IMR-90 (cell line): ENCODE results near the gene ABCD1. TPM values are rescaled to one million over a fixed set of nuclear protein-coding genes. Genes with fewer than 3 reads are reported as not detected.

Experiments
- ATAC-seq: fragments of 200-7000 bp; cut with Tn5 transposase; 2 replicates; pipeline ENCODE4 v1.9.1; 2020; ENCODE audit warnings: low read depth, mild to moderate bottlenecking, moderate library complexity
- BruUV-seq: library from RNA; stranded (reverse); fragments of 400-500 nt; replicated peaks from 2 replicates; lab custom pipeline; 2021; lab: Mats Ljungman, UMichigan
- CTCF ChIA-PET: fragments of 300-600 bp; formaldehyde crosslinking; extraction: SDS; loops from one replicate; lab custom pipeline; 2021; ENCODE audit warnings: antibody characterized with exemption; lab: Yijun Ruan, JAX
- POLR2A ChIA-PET: fragments of 300-600 bp; sonication (Branson Sonifier 250); formaldehyde crosslinking; loops from one replicate; lab custom pipeline; 2022; ENCODE audit warnings: antibody characterized with exemption; ENCODE audit not compliant: unreplicated experiment; lab: Charles Lee
- DNase-seq: peaks from one replicate; pipeline ENCODE4 v3.0.0; 2013
- H2AFZ ChIP-seq: replicated peaks from 2 replicates; pipeline ENCODE3; 2013; ENCODE audit warnings: low read length, mild to moderate bottlenecking; ENCODE audit not compliant: poor library complexity
- H2AK5ac ChIP-seq: 2 replicates; pipeline ENCODE4 v1.6.1; 2013; ENCODE audit warnings: low read depth, low read length, inconsistent platforms
- H2AK9ac ChIP-seq: replicated peaks from 2 replicates; pipeline ENCODE3; 2013; ENCODE audit warnings: mild to moderate bottlenecking, low read depth, low read length, moderate library complexity; ENCODE audit not compliant: poor library complexity
- H2BK120ac ChIP-seq: 2 replicates; pipeline ENCODE4 v1.6.1; 2013; ENCODE audit warnings: low read depth, low read length, inconsistent platforms
- H2BK15ac ChIP-seq: 3 replicates; pipeline ENCODE4 v1.6.1; 2013; ENCODE audit warnings: low read depth, low read length, inconsistent platforms
- H2BK20ac ChIP-seq: 2 replicates; pipeline ENCODE4 v1.6.1; 2013; ENCODE audit warnings: low read depth, mild to moderate bottlenecking, inconsistent platforms, low read length, moderate library complexity
- H2BK5ac ChIP-seq: 2 replicates; pipeline ENCODE4 v1.6.1; 2013; ENCODE audit warnings: mild to moderate bottlenecking, low read depth, low read length, inconsistent platforms; ENCODE audit not compliant: poor library complexity, severe bottlenecking
- H3K14ac ChIP-seq: replicated peaks from 2 replicates; pipeline ENCODE4 v1.6.1; 2013; ENCODE audit warnings: low read depth, low read length, inconsistent platforms
- H3K18ac ChIP-seq: 2 replicates; pipeline ENCODE4 v1.6.1; 2013; ENCODE audit warnings: low read depth, low read length, control low read depth
- H3K23ac ChIP-seq: 2 replicates; pipeline ENCODE4 v1.6.1; 2013; ENCODE audit warnings: low read depth, low read length, inconsistent platforms
- H3K27ac ChIP-seq: 2 replicates; pipeline ENCODE4 v1.5.1; 2013; ENCODE audit warnings: mild to moderate bottlenecking, control low read depth, low read length; ENCODE audit not compliant: insufficient read depth
- H3K27me3 ChIP-seq: 2 replicates; pipeline ENCODE4 v1.6.1; 2013; ENCODE audit warnings: low read length; ENCODE audit not compliant: control insufficient read depth, insufficient read depth
- H3K36me3 ChIP-seq: 2 replicates; pipeline ENCODE4 v1.6.1; 2013; ENCODE audit warnings: low read length, mixed read lengths; ENCODE audit not compliant: control insufficient read depth, insufficient read depth
- H3K4ac ChIP-seq: 2 replicates; pipeline ENCODE4 v1.6.1; 2013; ENCODE audit warnings: low read depth, low read length, inconsistent platforms
- H3K4me1 ChIP-seq: 2 replicates; pipeline ENCODE4 v1.6.1; 2013; ENCODE audit warnings: low read length, mixed read lengths; ENCODE audit not compliant: control insufficient read depth, insufficient read depth
- H3K4me2 ChIP-seq: 2 replicates; pipeline ENCODE4 v1.6.1; 2013; ENCODE audit warnings: low read depth, mild to moderate bottlenecking, control low read depth, low read length, moderate library complexity
- H3K4me3 ChIP-seq: 2 replicates; pipeline ENCODE4 v1.5.1; 2013; ENCODE audit warnings: low read depth, mild to moderate bottlenecking, control low read depth, low read length, moderate library complexity; ENCODE audit not compliant: insufficient read depth
- H3K56ac ChIP-seq: 2 replicates; pipeline ENCODE4 v1.6.1; 2013; ENCODE audit warnings: low read length, inconsistent platforms; ENCODE audit not compliant: insufficient read depth; ENCODE audit errors: extremely low read depth
- H3K79me1 ChIP-seq, 2 experiments: 2 replicates each; pipeline ENCODE4 v1.6.1; 2013; ENCODE audit warnings: low read length in 2 of 2, inconsistent platforms in 1 of 2, low read depth in 1 of 2
- H3K9ac ChIP-seq: 2 replicates; pipeline ENCODE4 v1.6.1; 2013; ENCODE audit warnings: low read depth, low read length, control low read depth
- H3K9me1 ChIP-seq: 2 replicates; pipeline ENCODE4 v1.6.1; 2013; ENCODE audit warnings: low read length, inconsistent platforms; ENCODE audit not compliant: insufficient read depth
- H3K9me3 ChIP-seq: 2 replicates; pipeline ENCODE4 v1.6.1; 2013; ENCODE audit warnings: low read length; ENCODE audit not compliant: control insufficient read depth, insufficient read depth
- H4K20me1 ChIP-seq: 2 replicates; pipeline ENCODE4 v1.6.1; 2013; ENCODE audit warnings: low read length, inconsistent platforms; ENCODE audit not compliant: insufficient read depth
- H4K5ac ChIP-seq: 2 replicates; pipeline ENCODE4 v1.6.1; 2013; ENCODE audit warnings: mild to moderate bottlenecking, low read depth, low read length, control low read depth
- H4K8ac ChIP-seq, 2 experiments: 2 replicates each; pipeline ENCODE4 v1.6.1; 2013; ENCODE audit warnings: low read depth in 2 of 2, low read length in 2 of 2, control low read depth in 1 of 2, inconsistent platforms in 1 of 2
- H4K91ac ChIP-seq: 2 replicates; pipeline ENCODE4 v1.6.1; 2013; ENCODE audit warnings: low read depth, low read length, inconsistent platforms; ENCODE audit not compliant: insufficient read depth
- BHLHE40 ChIP-seq: fragments of 150-350 bp; IDR thresholded peaks from 2 replicates; pipeline ENCODE4 v1.6.1; 2016; ENCODE audit warnings: mild to moderate bottlenecking, low read depth, low read length
- CEBPB ChIP-seq: IDR thresholded peaks from 2 replicates; pipeline ENCODE4 v1.6.1; 2012; ENCODE audit warnings: low read depth, low read length, improper control_type of control experiment
- CHD1 ChIP-seq: IDR thresholded peaks from 2 replicates; pipeline ENCODE4 v1.6.1; 2012; ENCODE audit warnings: low read depth, low read length, improper control_type of control experiment
- CTCF ChIP-seq: conservative IDR thresholded peaks from 2 replicates; pipeline ENCODE4 v1.5.1; 2012; ENCODE audit warnings: mild to moderate bottlenecking, low read depth, low read length, improper control_type of control experiment
- FOS ChIP-seq: fragments of 150-350 bp; IDR thresholded peaks from 2 replicates; pipeline ENCODE4 v1.6.1; 2016; ENCODE audit warnings: low read depth, low read length
- MAFK ChIP-seq: IDR thresholded peaks from 2 replicates; pipeline ENCODE4 v1.6.1; 2012; ENCODE audit warnings: low read depth, low read length, improper control_type of control experiment
- MAZ ChIP-seq: IDR thresholded peaks from 2 replicates; pipeline ENCODE4 v1.6.1; 2012; ENCODE audit warnings: low read depth, mild to moderate bottlenecking, low read length, improper control_type of control experiment, moderate library complexity, borderline replicate concordance
- MXI1 ChIP-seq: IDR thresholded peaks from 2 replicates; pipeline ENCODE4 v1.6.1; 2012; ENCODE audit warnings: low read depth, mild to moderate bottlenecking, low read length, moderate library complexity, borderline replicate concordance
- NFE2L2 ChIP-seq: fragments of 150-350 bp; IDR thresholded peaks from 2 replicates; pipeline ENCODE4 v1.6.1; 2016; ENCODE audit warnings: low read depth, mild to moderate bottlenecking, low read length
- POLR2A ChIP-seq: IDR thresholded peaks from 2 replicates; pipeline ENCODE4 v1.6.1; 2012; ENCODE audit warnings: mild to moderate bottlenecking, low read depth, low read length
- RAD21 ChIP-seq: IDR thresholded peaks from 2 replicates; pipeline ENCODE4 v1.6.1; 2012; ENCODE audit warnings: low read length, improper control_type of control experiment
- RCOR1 ChIP-seq: IDR thresholded peaks from 2 replicates; pipeline ENCODE4 v1.6.1; 2012; ENCODE audit warnings: mild to moderate bottlenecking, low read length, improper control_type of control experiment; ENCODE audit not compliant: insufficient replicate concordance
- RFX5 ChIP-seq: IDR thresholded peaks from 2 replicates; pipeline ENCODE4 v1.8.0; 2012; ENCODE audit warnings: low read depth, mild to moderate bottlenecking, low read length, moderate library complexity
- SMC3 ChIP-seq: fragments of 150-350 bp; IDR thresholded peaks from 2 replicates; pipeline ENCODE4 v1.6.1; 2016; ENCODE audit warnings: low read depth, mild to moderate bottlenecking, antibody characterized with exemption, low read length, moderate library complexity
- WGBS, 2 experiments: methylation state at CpG; one replicate each; pipeline versions ENCODE4 v1.1.5 to v1.1.7; 2013; ENCODE audit warnings: missing lambda C conversion rate in 2 of 2; ENCODE audit not compliant: insufficient read length in 1 of 2; ENCODE audit errors: extremely low coverage in 2 of 2; 5-methylcytosine and 5-hydroxymethylcytosine counted together
- dilution Hi-C: fragments of 300-500 bp; cut with HindIII; formaldehyde crosslinking; loops from one replicate; pipeline ENCODE4 v1.14.3; 2018; ENCODE audit warnings: low sequenced_read_pairs; ENCODE audit not compliant: unreplicated experiment
- in situ Hi-C: fragments of 300-500 bp; cut with MboI; formaldehyde crosslinking; loops from 3 replicates; pipeline ENCODE4 v1.14.3; 2019; ENCODE audit warnings: low sequenced_read_pairs, inconsistent platforms, mixed read lengths
- intact Hi-C: fragments of 100-400 bp; cut with micrococcal nuclease; formaldehyde crosslinking; loops from 2 replicates; pipeline ENCODE4 v1.10.0; 2022
- polyA plus RNA-seq, 3 experiments: library from polyadenylated mRNA; depleted of rRNA; stranded (reverse); fragments of >200 nt; gene quantifications; 2 replicates each; pipeline ENCODE4 v1.2.3, GENCODE V29; 2012; ENCODE audit warnings: low replicate concordance in 1 of 3
- total RNA-seq: library from RNA; depleted of rRNA; stranded (reverse); fragments of >200 nt; gene quantifications from 2 replicates; pipeline ENCODE4 v1.2.3, GENCODE V29; 2012
- TF ChIP-seq, protein P1 (sequence below): fragments of 150-350 bp; IDR thresholded peaks from 2 replicates; pipeline ENCODE4 v1.6.1; 2017; ENCODE audit warnings: mild to moderate bottlenecking, antibody characterized with exemption, low read length, low read depth
- TF ChIP-seq, protein P2 (sequence below): fragments of 150-350 bp; IDR thresholded peaks from 2 replicates; pipeline ENCODE4 v1.6.1; 2016; ENCODE audit warnings: low read depth, mild to moderate bottlenecking, low read length, moderate library complexity, borderline replicate concordance

The ABCD1 gene
- total and polyA plus RNA-seq, 2 of the 4 experiments (the other 2 are of a cell fraction), result 4.3 to 7.0 TPM

- CTCF ChIA-PET, result no interaction called here
- no peak overlapping the region for H3K18ac ChIP-seq
- intact Hi-C loops (no loop called here), in situ Hi-C loops (no loop called here), dilution Hi-C loops (no loop called here)
- no peak overlapping the region for H2BK15ac ChIP-seq
- H2AK9ac ChIP-seq, result peak overlapping the region; percentile 16
- 80% methylated on average over 10 of the region's 23 CpGs; no CpG with 5 or more reads in 1 of the 2 experiments for WGBS, 2 experiments
- no peak overlapping the region for H2AFZ ChIP-seq
- no peak overlapping the region for H2BK5ac ChIP-seq
- H3K4me2 ChIP-seq, result no peak overlapping the region
- no peak overlapping the region for H3K27ac ChIP-seq
- 0 out of 2 replicates have a peak, but pooled peaks cover 5% of the 10 kb centered on the region for H3K9me1 ChIP-seq
- DNase-seq (no peak), ATAC-seq (no peak)
- no peak overlapping the region for H4K5ac ChIP-seq
- H3K4ac ChIP-seq, result no peak overlapping the region
- H2BK120ac ChIP-seq, result no peak overlapping the region
- POLR2A ChIA-PET, result no interaction called here
- H4K91ac ChIP-seq, result no peak overlapping the region
- no peak overlapping the region for H3K14ac ChIP-seq
- H3K9ac ChIP-seq, result no peak overlapping the region
- H3K79me1 ChIP-seq, result peaks cover 0 to 19% of the 10 kb centered on the region in 2 experiments; a peak in 2 of 4 replicates
- H3K4me3 ChIP-seq, result no peak overlapping the region
- H3K23ac ChIP-seq, result no peak overlapping the region
- no TSS peak for BruUV-seq
- no peak overlapping the region for H4K8ac ChIP-seq
- no peak overlapping the region for H2BK20ac ChIP-seq
- no peak overlapping the region for H3K56ac ChIP-seq
- H4K20me1 ChIP-seq, result no peaks in the 10 kb centered on the region
- H3K27me3 ChIP-seq, result no peaks in the 10 kb centered on the region
- H3K9me3 ChIP-seq, result no peaks in the 10 kb centered on the region; the same call in 1 of the 2 replicates
- no peak overlapping the region for H2AK5ac ChIP-seq
- H3K4me1 ChIP-seq, result peaks cover 15% of the 10 kb centered on the region
- H3K36me3 ChIP-seq, result peaks cover 2% of the 10 kb centered on the region; the same call in 1 of the 2 replicates
- no peak for TF ChIP-seq CTCF
- TF ChIP-seq SMC3, result no peak
- TF ChIP-seq, protein P1, sequence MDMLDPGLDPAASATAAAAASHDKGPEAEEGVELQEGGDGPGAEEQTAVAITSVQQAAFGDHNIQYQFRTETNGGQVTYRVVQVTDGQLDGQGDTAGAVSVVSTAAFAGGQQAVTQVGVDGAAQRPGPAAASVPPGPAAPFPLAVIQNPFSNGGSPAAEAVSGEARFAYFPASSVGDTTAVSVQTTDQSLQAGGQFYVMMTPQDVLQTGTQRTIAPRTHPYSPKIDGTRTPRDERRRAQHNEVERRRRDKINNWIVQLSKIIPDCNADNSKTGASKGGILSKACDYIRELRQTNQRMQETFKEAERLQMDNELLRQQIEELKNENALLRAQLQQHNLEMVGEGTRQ, result no peak
- no peak for TF ChIP-seq CHD1
- no peak for TF ChIP-seq BHLHE40
- TF ChIP-seq, protein P2, sequence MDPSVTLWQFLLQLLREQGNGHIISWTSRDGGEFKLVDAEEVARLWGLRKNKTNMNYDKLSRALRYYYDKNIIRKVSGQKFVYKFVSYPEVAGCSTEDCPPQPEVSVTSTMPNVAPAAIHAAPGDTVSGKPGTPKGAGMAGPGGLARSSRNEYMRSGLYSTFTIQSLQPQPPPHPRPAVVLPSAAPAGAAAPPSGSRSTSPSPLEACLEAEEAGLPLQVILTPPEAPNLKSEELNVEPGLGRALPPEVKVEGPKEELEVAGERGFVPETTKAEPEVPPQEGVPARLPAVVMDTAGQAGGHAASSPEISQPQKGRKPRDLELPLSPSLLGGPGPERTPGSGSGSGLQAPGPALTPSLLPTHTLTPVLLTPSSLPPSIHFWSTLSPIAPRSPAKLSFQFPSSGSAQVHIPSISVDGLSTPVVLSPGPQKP, result no peak
- TF ChIP-seq POLR2A, result no peak
- TF ChIP-seq CEBPB, result no peak
- no peak for TF ChIP-seq RFX5
- TF ChIP-seq RCOR1, result no peak
- no peak for TF ChIP-seq RAD21
- TF ChIP-seq FOS, result no peak
- TF ChIP-seq MAFK, result no peak
- TF ChIP-seq MAZ, result no peak
- TF ChIP-seq MXI1, result no peak
- TF ChIP-seq NFE2L2, result no peak
Measured at GRCh38 chrX:153728951-153729631, 4.4 kb downstream of the ABCD1 start.
